Ishikawa (cell line): Measurements from ENCODE around the gene MLF1.

Experiments used
- CREB1 ChIP-seq: IDR thresholded peaks from 2 replicates; pipeline ENCODE4 v1.6.1; 2012; ENCODE audit warnings: low read depth
- EP300 ChIP-seq: IDR thresholded peaks from 2 replicates; pipeline ENCODE4 v1.6.1; 2012; ENCODE audit warnings: borderline replicate concordance
- RAD21 ChIP-seq: IDR thresholded peaks from 2 replicates; pipeline ENCODE4 v1.6.1; 2012; ENCODE audit warnings: low read depth
- REST ChIP-seq: IDR thresholded peaks from 2 replicates; pipeline ENCODE4 v1.6.1; 2012; ENCODE audit warnings: low read depth, mild to moderate bottlenecking
- YY1 ChIP-seq: IDR thresholded peaks from 2 replicates; pipeline ENCODE4 v1.6.1; 2012; ENCODE audit warnings: low read depth

GRCh38 chr3:158570999-158571702, at the start of gene MLF1:
- TF ChIP-seq REST (no peak), EP300 (no peak), YY1 (no peak), CREB1 (peak; percentile 75), RAD21 (no peak)
